GM10248 (cell line): ENCODE results near the gene UNCX.
"Not testable (repeated sequence)": the region's sequence is repeated elsewhere in the genome, so short reads cannot be mapped to it uniquely, and the experiment has no call there.

Experiments
- CTCF ChIA-PET: fragments of 300-600 bp; sonication (Branson Sonifier 250); formaldehyde crosslinking; extraction: SDS; loops from one replicate; lab custom pipeline; 2021; ENCODE audit warnings: antibody characterized with exemption; lab: Yijun Ruan, JAX
- POLR2A ChIA-PET: fragments of 350-650 bp; sonication (Branson Sonifier 250); formaldehyde crosslinking; extraction: SDS; loops from one replicate; lab custom pipeline; 2020; ENCODE audit warnings: antibody characterized with exemption; lab: Yijun Ruan, JAX
- DNase-seq: peaks from one replicate; pipeline ENCODE4 v3.0.0; 2012; ENCODE audit errors: extremely low spot score
- CTCF ChIP-seq: IDR thresholded peaks from 2 replicates; pipeline ENCODE4 v1.5.1; 2012; ENCODE audit warnings: mild to moderate bottlenecking, low read depth; ENCODE audit errors: extremely low read depth, missing control alignments, control extremely low read depth

Gene UNCX

GRCh38 chr7:1269336-1269890 lies 36.7 kb downstream of the UNCX start:
- no peak for DNase-seq
- ChIA-PET CTCF (interaction anchor here (0.7 kb wide), 1 partner anchor 46 kb away, joined by 3 read pairs; no protein-coding TSS in a partner anchor), POLR2A (no interaction called here)
- TF ChIP-seq CTCF: no peak

- no peak for DNase-seq
- no peak for TF ChIP-seq CTCF
- ChIA-PET CTCF (no interaction called here), POLR2A (no interaction called here)
Observed at GRCh38 chr7:1270181-1270580, 37.5 kb downstream of the UNCX start.

- CTCF ChIA-PET: no interaction called here
Observed at GRCh38 chr7:1271046-1271445, 38.4 kb downstream of the UNCX start.

GRCh38 chr7:1271656-1272055 lies 39.0 kb downstream of the UNCX start:
- ChIA-PET POLR2A (no interaction called here), CTCF (no interaction called here)
- DNase-seq: no peak
- TF ChIP-seq CTCF: no peak

More at GRCh38 chr7:1271046-1271445, 38.4 kb downstream of the UNCX start:
- POLR2A ChIA-PET: no interaction called here
- TF ChIP-seq CTCF: no peak
- DNase-seq: no peak

GRCh38 chr7:1272136-1272535 lies 39.5 kb downstream of the UNCX start:
- DNase-seq, CTCF ChIA-PET, POLR2A ChIA-PET: not testable (repeated sequence)

GRCh38 chr7:1274121-1274875 lies 41.6 kb downstream of the UNCX start:
- DNase-seq: no peak
- CTCF ChIA-PET: no interaction called here
- POLR2A ChIA-PET: no interaction called here
- TF ChIP-seq CTCF: no peak

- CTCF ChIA-PET: interaction anchor here (0.6 kb wide), 1 partner anchor 1300 kb away, joined by 3 read pairs; no protein-coding TSS in a partner anchor
- DNase-seq: no peak
- TF ChIP-seq CTCF: no peak
- POLR2A ChIA-PET: no interaction called here
Observed at GRCh38 chr7:1274876-1275375, 42.3 kb downstream of the UNCX start.
